GM21786 (cell line): ENCODE results near the gene DOCK4.

Experiments
- ATAC-seq: cut with Tn5 transposase; IDR thresholded peaks from one replicate; pipeline ENCODE4 v1.9.1; 2021; ENCODE audit not compliant: unreplicated experiment

DOCK4 gene

DNA sequence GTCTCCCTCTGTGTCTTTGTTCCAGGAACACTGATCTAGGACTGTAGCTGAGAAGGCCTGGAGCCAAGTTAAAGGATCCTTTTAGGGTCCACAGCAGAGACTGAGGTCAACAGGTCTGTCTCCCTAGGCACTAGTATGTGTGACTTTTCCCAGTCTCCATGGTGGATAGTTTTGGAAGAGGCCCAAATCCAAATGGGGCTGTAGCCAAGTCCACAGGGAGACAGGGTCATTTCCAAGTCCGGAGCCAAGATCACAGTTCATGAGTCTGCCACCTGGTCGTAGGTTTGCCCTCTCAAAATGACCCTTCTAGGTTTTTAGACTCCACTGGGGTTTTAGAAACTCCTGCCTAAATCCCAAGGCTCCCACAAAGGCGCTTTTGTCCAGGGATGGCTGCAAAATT, 17.1 kb upstream of the DOCK4 start:
- ATAC-seq, result no peak

DNA sequence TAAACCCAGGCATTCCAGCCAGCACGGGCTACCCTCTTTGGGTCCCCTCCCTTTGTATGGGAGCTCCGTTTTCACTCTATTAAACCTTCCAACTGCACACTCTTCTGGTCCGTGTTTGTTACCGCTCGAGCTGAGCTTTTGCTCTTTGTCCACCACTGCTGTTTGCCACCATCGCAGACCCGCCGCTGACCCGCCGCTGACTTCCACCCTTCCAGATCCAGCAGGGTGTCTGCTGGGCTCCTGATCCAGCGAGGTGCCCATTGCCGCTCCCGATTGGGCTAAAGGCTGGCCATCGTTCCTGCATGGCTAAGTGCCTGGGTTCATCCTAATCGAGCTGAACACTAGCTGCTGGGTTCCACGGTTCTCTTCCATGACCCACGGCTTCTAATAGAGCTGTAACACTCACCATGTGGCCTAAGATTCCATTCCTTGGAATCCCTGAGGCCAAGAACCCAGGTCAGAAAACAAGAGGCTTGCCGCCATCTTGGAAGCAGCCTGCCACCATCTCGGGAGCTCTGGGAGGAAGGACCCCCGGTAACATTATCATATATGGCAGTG, 14.8 kb upstream of the DOCK4 start:
- ATAC-seq, result no peak

DNA sequence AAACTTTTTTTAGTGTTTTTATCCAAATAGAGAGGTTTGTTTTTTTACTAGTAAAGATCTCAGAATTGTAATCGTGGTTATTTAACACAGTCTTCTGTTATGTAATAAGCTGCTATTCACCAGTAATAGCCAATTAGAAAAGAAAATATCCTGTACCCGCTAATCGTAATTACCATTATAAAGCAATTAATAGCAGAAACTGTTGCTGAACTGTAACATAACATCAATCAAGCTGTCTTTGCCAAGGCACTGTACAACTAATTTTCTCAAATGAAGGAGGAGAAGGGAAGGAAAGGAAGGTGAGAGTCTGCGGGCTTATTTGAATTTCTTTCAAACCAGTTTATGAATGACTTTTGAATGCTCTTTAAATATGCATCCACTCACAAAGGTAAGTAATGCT, 9.6 kb upstream of the DOCK4 start:
- ATAC-seq, result no peak

DNA sequence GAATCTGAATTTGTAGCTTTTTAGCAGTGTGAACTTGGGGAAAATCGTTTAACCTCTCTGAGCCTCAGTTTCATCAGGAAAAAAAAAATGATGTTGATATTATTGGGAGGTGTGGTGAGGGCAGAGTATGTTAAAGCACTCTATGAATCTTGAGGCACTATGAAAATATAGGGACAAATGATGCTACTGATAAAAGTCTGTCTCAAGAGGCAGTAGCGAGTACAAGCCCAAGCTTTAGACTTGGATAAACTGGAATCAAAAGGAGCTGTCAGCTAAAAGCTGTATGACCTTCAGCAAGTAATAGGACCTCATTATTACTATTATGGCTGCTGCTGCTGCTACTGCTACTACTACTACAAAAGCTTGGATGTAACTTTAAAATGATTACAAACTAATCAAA, 8.7 kb upstream of the DOCK4 start:
- ATAC-seq, result no peak

DNA sequence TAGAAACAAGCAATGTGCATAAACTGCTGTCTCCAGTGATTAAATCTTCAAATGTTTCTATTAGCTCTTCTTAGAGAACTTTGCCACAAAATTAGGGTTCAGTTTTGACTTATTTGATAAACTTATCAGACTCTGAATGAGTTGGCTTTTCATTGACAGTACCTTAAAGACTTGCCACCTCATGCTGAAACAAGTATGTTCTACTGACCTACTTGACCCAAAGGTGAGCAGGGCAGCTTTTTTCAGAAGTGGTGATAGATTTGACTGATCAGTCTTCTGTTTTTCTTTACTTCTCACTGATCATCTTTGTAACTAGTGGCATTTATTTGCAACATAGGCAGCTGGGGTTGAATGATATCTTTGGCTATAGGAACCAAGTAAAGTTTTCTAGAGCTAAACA, 8.1 kb upstream of the DOCK4 start:
- no peak for ATAC-seq

DNA sequence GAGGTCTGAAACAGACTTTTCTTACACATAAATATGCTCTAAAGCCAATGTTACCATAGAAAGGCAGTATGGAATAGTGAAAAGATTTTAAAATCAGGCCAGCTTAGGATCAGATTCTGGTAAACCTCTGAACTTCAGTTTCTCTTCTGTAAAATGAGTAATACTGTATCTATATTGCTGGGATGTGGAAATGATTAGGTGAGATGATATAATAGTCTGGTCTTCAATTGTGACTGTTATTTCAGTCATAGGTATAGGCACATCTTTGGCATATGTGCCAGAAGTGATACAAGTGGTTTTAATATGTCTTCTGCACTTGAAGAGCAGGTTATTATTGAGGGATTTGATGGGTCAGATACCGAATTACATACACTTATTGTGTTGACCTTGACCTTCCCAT, 7.5 kb upstream of the DOCK4 start:
- no peak for ATAC-seq

DNA sequence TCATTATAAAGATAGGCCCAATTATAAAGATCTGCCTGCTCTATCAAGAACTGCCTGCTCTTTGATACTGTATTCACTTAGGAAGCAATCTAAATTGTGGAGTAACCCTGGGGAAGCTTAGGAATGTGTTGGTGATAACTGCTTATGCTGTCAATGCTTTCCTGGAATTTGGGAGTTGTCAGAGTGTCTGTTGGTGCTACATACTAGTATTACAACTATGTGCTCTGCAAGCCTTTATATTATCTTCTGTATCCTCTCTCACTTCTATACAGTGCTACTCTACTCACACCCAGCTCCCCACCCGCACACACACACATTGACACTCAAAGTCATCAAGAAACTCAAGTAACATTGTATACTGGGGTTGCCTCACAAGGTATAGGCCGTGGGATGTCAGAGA, 6.4 kb upstream of the DOCK4 start:
- ATAC-seq, result no peak

DNA sequence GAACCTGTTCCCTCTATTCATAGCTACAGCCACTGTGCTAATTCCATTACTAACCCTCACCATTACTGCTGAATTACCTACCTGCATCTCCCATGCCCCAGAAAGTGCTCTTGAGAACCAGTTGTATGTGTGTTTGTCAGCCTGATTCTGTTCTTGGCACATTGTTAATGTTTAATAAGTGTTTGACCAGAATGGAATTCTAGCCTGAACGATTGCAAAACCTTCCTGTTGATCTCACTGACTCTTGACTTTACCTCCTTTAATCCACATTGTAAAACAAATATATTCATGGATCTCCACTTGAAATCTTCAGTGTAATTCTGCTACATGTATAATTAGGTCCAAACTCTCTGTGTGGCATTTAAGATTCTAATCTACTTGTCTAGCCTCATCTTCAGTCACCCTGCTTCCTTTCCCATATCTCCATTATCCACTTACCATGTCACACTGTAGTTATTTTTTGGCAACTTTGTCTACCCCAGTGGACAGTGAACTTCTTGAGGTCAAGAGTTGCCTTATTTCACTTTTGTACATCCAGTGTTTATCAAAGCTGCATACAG, 5.2 kb upstream of the DOCK4 start:
- ATAC-seq, result no peak

DNA sequence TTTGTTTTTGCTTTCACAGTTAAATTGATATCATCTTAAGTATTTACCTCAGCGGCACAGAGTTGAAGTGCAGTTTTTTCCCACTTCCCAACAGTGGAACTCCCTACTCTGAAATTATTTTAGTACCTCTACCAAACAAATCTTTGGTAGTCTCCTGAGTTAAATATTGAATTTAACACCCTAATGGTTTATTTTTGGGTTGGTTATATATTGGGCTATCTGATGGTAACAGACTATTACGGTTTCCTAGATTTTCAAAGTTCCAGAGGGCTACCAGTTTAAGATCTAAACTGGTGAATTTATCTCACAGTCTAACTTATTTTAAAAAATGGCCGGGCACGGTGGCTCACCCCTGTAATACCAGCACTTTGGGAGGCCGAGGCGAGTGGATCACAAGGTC, 1.6 kb upstream of the DOCK4 start:
- no peak for ATAC-seq

DNA sequence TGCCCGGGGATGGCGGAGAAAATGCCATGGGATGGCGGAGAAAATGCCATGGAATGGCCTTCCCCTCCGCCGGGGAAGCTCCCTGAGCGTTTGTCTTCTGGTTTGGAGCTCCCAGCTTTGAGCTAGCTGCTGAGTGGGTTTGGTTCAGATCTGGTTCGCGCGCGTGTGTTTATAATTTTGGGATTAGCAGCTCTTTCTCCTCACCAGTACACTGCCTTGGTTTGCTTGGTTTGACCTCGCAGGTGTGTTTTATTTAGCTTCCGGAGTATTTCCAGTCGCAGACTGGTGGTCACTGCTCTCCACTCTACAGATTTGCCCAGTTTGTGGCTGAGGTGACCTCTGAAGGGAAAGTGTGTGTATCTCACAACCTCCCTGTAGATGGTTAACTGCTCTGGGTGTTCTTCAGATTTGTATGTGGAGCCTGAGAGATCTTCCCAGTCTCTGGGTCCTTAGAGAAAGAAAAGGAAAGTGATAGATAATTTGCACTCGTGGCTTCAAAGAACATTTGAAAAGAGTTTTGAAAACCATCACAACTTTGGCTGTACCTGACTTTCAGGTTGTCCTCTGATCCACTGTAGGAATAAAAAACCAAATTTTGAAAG, 893 bp upstream of the DOCK4 start:
- ATAC-seq, result no peak

DNA sequence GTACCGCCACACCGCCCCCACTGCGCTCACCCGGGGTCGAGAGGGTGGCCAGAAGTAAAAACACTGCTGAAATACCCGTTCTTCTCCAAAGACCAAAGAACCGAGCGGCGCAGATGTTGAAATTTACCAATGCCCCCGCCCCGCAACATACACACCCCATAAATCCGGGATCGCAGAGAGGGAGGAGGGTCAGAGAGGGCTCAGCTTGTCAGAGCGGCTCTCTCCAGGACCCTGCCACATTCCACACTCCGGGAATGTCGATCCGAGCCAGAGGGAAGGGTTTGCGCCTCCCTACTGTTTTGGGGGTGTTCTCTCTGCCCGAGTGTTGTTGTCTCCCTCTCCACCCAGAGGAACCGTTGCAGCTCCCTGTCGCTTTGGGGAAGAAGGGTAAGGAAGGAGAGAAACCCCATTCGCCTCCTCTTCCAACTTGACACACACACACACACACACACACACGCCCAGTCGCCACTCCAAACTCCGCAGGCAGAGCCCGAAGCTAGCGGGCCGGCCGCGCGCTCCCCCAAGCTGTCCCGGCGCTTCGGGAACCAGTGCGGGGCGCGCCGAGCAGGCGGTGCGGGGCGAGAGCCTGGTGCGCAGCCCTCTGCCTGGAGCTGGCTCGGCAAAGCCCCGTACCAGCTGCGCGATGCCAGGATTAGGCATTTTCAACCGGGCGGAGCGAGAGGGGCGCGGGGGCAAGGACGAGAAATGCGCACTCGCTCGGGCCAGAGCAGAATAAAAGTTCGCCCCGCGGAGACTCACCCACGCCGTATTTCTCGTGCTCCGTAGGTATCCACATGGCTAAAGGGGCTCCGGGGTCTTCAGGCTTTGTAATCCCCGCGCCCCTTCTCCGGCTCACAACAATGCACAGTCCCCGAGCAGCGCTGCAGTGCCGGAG, 609 bp downstream of the DOCK4 start:
- peak; percentile 2 for ATAC-seq

DNA sequence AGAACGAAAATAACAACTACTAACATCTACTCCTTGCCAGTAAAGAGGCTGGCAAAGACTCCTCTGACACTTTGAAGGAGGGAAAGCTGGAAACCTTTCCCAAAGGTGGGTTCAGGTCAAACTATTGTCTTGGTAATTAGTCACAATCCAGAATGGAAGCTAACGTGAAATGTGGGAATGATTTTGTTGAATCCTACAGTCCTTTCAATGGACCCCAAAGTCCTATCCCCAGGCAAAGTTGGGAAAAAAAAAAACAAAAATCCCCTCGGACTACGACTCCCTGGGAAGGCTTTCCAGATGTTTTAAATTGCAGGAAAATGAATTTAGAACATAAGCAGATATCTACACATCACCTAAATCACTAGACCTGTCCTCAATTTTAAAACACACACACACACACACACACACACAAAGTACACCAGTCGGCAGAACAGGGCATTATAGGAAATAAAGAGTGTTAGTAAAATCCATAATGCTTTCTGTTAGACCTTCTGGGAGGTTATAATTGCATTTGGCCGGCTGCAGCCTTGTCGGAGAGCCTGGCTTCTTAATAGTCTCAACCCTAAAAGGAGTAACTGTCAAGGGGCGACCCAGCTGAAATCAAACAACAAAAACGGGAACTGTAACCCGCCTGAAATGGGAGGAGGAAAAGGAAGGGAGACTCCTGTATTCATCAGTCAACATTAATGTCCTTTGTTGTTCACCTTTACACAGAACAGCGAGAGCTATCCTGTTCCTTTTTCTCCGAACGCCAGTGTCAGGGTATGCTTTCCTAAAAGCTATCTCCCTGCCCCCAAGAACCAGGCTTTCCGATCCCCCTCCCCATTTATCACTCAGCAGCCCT, 1.5 kb downstream of the DOCK4 start:
- ATAC-seq, result no peak

DNA sequence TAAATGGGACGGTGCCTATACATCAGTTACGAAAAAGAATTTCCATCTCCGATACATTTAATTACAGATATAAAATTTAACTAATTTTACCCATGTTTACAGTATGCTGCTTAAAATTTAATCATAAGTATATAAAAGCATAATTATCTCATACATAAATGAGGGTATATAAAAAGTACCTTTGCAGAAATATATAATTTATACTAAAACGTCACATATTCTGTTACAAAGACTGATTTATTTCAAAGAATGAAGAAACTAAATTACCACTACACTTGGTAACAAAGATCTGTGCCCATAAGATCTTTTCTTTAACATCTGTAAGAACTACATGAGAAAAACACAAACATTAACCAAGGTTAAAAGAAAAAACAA, 2.8 kb downstream of the DOCK4 start:
- no peak for ATAC-seq

DNA sequence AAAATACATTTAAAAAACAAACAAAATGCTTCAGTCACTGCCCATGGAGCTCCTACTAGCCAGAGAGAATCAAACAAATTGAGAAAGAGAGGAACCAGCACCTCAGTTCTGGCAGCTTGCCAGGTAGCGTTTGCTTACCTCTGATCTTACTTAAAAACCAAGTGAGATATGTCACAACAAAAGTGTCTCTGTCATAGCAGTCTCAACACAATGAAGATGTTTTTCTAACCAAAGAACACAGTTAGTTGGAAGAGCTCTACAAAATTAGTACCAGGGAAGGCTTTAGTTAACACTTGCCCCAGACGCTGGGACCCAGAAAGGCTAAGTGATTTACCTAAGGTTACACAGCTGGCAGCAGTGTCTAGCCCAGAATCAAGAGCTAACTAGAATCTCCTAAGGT, 3.4 kb downstream of the DOCK4 start:
- no peak for ATAC-seq

DNA sequence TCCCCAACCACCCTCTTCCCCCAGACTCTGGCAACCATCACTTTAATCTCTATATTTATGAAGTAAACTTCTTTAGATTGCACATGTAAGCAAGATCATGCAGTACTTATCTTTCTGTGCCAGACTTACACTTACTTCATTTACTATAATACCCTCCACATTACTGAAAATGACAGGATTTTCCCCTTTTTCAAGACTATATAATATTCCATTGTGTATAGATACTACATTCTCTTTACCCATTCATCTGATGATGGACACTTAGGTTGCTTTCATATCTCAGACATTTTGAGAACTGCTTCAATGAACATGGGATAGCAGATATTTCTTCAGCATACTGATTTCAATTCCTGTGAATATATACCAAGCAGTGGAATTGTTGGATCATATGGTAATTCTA, 4.4 kb downstream of the DOCK4 start:
- ATAC-seq, result no peak

DNA sequence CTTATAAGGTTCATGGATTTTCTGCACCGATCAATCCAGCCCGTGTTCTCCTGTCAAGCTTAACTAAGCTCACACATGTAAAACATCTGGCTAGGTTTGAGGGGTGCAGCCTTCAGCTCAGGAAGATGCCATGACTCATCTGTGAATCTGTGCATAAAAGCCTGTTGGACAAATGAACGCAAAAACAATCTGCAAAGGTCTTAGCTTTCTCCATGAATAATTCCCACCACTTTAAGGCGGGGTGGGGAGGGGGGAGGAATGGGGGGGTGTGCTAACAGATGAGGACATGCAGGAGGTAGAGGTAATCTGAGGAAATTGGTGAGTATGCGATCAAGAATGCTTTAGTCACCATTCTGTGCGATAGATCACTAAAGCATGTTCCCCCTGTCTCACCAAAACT, 4.8 kb downstream of the DOCK4 start:
- no peak for ATAC-seq

DNA sequence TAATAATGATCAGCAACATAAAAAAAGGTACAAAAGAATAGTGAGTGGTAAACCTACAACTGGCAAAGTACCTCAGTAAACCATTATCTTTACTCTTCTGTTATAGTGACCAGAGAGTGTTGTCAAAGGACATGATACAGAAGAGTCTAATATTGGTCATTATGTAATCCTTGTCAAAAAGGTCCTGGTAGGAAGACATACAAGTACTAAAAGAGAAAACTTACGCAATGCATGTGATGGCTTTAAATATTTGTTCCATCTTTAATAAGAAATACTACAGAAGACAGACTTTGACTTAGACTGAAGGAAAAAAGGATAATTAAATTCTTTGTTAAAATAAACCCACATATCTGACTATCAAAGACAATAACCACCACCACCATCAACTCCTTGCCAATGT, 6.5 kb downstream of the DOCK4 start:
- no peak for ATAC-seq

DNA sequence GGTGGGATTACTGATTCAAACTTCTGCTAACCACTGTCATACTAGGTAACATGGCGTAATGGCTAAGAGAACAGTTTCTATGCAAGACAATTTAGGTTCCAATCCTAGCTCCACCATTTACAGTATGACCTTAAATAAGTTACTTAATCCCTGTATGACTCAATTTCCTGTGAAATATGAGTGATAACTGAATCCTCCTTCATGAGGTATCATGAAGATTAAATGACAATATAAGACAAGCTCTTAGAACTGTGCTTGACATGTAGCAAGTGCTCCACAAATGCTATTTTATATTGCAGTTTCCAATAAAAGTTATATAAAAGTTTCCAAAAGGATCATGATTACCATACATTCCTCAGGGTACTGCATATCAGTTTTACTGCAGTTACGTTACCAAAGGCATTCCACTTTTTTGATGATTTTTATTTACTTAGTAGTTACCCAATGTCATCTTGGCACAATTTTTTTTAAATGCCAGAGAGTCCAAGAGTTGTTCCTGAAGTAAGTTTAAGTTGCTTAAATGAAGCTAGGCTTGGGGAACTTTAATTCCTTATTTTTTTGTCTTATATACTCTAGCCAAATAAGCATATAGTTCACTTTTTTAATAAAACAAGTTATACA, 7.1 kb downstream of the DOCK4 start:
- no peak for ATAC-seq

DNA sequence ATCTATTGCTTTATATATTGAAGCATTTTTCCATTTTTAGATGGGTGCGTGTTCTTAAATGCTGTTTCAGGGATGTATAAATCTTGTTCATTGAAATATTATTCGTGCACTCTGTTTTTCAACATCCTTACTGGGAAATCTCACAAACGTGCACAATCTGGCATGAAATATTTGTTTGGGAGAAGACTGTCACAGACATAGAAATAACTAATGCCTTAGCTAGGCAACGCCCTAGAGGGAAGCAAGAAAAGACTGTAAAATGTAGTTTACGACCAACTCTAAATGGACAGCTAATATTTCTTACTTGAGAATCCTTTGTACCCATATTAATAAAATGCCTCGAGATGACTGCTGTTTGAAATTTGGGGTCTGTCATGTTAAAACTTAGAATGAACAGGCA, 8.9 kb downstream of the DOCK4 start:
- no peak for ATAC-seq

DNA sequence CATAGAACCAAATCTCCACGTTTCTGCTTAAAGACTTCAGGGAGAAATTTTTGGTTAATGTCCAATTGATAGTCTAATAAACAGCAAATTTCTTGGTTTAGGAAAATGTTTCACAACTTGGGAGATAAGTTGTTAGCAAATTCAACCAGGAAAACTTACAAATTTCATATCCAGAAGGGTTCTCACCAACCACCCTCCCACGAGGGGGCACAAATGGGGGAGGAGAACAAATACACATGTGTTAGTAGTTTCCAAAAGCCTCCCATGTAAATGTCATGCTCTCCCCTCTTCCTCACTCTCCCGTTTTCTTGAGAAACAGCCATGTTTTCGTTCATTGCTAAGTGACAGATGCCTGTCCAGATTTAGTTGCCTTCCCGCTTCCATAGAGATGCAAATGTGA, 10.5 kb downstream of the DOCK4 start:
- no peak for ATAC-seq
